GM23338 (cell line): ENCODE data around the gene TBC1D2B. TPM values are rescaled to one million over a fixed set of nuclear protein-coding genes. Genes with fewer than 3 reads are reported as not detected.

Source experiments
- ATAC-seq: fragments of 200-7000 bp; cut with Tn5 transposase; 3 replicates; pipeline ENCODE4 v1.9.1; 2020
- DNase-seq: peaks from one replicate; pipeline ENCODE4 v3.0.0-alpha.2; 2015; ENCODE audit warnings: low spot score
- H2AFZ ChIP-seq: fragments of 200-600 bp; sonication (generic); 2 replicates; pipeline ENCODE4 v1.8.0; 2016; ENCODE audit warnings: antibody characterized with exemption, mild to moderate bottlenecking, moderate library complexity
- H3F3A ChIP-seq: fragments of 200-600 bp; sonication (generic); replicated peaks from 2 replicates; pipeline ENCODE4 v1.8.0; 2017; ENCODE audit warnings: antibody characterized with exemption, mixed run types, low read depth
- H3K27ac ChIP-seq: fragments of 200-600 bp; sonication (generic); 2 replicates; pipeline ENCODE4 v1.6.1; 2016; ENCODE audit warnings: low read depth
- H3K27me3 ChIP-seq: fragments of 200-600 bp; sonication (generic); 2 replicates; pipeline ENCODE4 v1.8.0; 2016; ENCODE audit warnings: mild to moderate bottlenecking, mixed run types, moderate library complexity; ENCODE audit not compliant: insufficient read depth
- H3K36me3 ChIP-seq: fragments of 200-600 bp; sonication (generic); 2 replicates; pipeline ENCODE4 v1.8.0; 2016; ENCODE audit warnings: mild to moderate bottlenecking; ENCODE audit not compliant: insufficient read depth
- H3K4me1 ChIP-seq: fragments of 200-600 bp; sonication (generic); 2 replicates; pipeline ENCODE4 v1.8.0; 2016; ENCODE audit warnings: mild to moderate bottlenecking, moderate library complexity; ENCODE audit not compliant: insufficient read depth
- H3K4me2 ChIP-seq: fragments of 200-600 bp; sonication (generic); 2 replicates; pipeline ENCODE4 v1.7.1; 2017; ENCODE audit warnings: mixed run types
- H3K4me3 ChIP-seq: fragments of 200-600 bp; sonication (generic); 2 replicates; pipeline ENCODE4 v1.6.1; 2016; ENCODE audit warnings: mixed run types
- H3K79me2 ChIP-seq: fragments of 200-600 bp; sonication (generic); replicated peaks from 2 replicates; pipeline ENCODE4 v1.8.0; 2017; ENCODE audit warnings: mild to moderate bottlenecking; ENCODE audit not compliant: insufficient read depth
- H3K9me2 ChIP-seq: fragments of 200-600 bp; sonication (generic); 2 replicates; pipeline ENCODE4 v1.8.0; 2017; ENCODE audit not compliant: insufficient read depth
- H4K20me1 ChIP-seq: fragments of 200-600 bp; sonication (generic); replicated peaks from 2 replicates; pipeline ENCODE4 v1.8.0; 2017; ENCODE audit warnings: mild to moderate bottlenecking; ENCODE audit not compliant: insufficient read depth
- H3K27ac Mint-ChIP-seq: 2 replicates; pipeline ENCODE4 v1.8.0; 2020; ENCODE audit warnings: inconsistent platforms, mild to moderate bottlenecking, moderate library complexity, mixed read lengths
- H3K27me3 Mint-ChIP-seq: 3 replicates; pipeline ENCODE4 v1.8.0; 2022; ENCODE audit warnings: low read depth, mild to moderate bottlenecking, moderate library complexity, mixed read lengths, inconsistent platforms; ENCODE audit not compliant: insufficient read depth, poor library complexity
- H3K36me3 Mint-ChIP-seq: 3 replicates; pipeline ENCODE4 v1.8.0; 2021; ENCODE audit warnings: low read depth, mild to moderate bottlenecking, inconsistent platforms, moderate library complexity, mixed read lengths
- H3K4me1 Mint-ChIP-seq: 3 replicates; pipeline ENCODE4 v1.8.0; 2020; ENCODE audit warnings: mild to moderate bottlenecking, inconsistent platforms, mixed read lengths
- H3K4me3 Mint-ChIP-seq: 3 replicates; pipeline ENCODE4 v1.8.0; 2021; ENCODE audit warnings: moderate library complexity, mild to moderate bottlenecking, inconsistent platforms, mixed read lengths
- H3K9me3 Mint-ChIP-seq: 3 replicates; pipeline ENCODE4 v1.8.0; 2020; ENCODE audit warnings: moderate library complexity, mild to moderate bottlenecking, inconsistent platforms, mixed read lengths
- CREB1 ChIP-seq: fragments of 250-450 bp; sonication (Bioruptor Pico); IDR thresholded peaks from 2 replicates; pipeline ENCODE4 v1.5.0; 2020; ENCODE audit warnings: low read depth, mild to moderate bottlenecking, moderate library complexity
- EZH2 ChIP-seq: fragments of 200-600 bp; sonication (generic); IDR thresholded peaks from one replicate; pipeline ENCODE4 v1.8.0; 2017; ENCODE audit warnings: antibody characterized with exemption, mild to moderate bottlenecking, low read depth; ENCODE audit not compliant: unreplicated experiment
- EZH2phosphoT487 ChIP-seq: fragments of 200-600 bp; sonication (generic); IDR thresholded peaks from one replicate; pipeline ENCODE4 v1.8.1; 2018; ENCODE audit warnings: antibody characterized with exemption; ENCODE audit not compliant: unreplicated experiment
- JUNB ChIP-seq: IDR thresholded peaks from one replicate; pipeline ENCODE4 v1.6.1; 2016; ENCODE audit warnings: antibody characterized with exemption; ENCODE audit not compliant: unreplicated experiment
- NANOG ChIP-seq: IDR thresholded peaks from 2 replicates; pipeline ENCODE4 v1.6.1; 2016; ENCODE audit warnings: antibody characterized with exemption, borderline replicate concordance
- POLR2AphosphoS5 ChIP-seq: IDR thresholded peaks from 2 replicates; pipeline ENCODE4 v1.6.1; 2016; ENCODE audit warnings: antibody characterized with exemption, low read depth
- STAT1 ChIP-seq: IDR thresholded peaks from one replicate; pipeline ENCODE4 v1.6.1; 2016; ENCODE audit warnings: antibody characterized with exemption; ENCODE audit not compliant: unreplicated experiment
- ZNF114 ChIP-seq: fragments of 250-450 bp; sonication (Bioruptor Pico); IDR thresholded peaks from 2 replicates; pipeline ENCODE4 v1.5.0; 2020; ENCODE audit warnings: mild to moderate bottlenecking, moderate library complexity
- ZNF331 ChIP-seq: fragments of 250-450 bp; sonication (Bioruptor Pico); IDR thresholded peaks from 2 replicates; pipeline ENCODE4 v1.5.0; 2020; ENCODE audit warnings: low read depth, mild to moderate bottlenecking, moderate library complexity
- polyA plus RNA-seq: library from polyadenylated mRNA; unstranded; fragments of >200 nt; fragmentation: Nextera tagmentation; extraction: Ambion mirVana; gene quantifications from 2 replicates; pipeline ENCODE4 v1.2.1, GENCODE V29; 2016
- total RNA-seq: library from RNA; depleted of rRNA; stranded (reverse); fragments of >200 nt; shearing (Covaris generic); gene quantifications from 2 replicates; pipeline ENCODE4 v1.2.3, GENCODE V29; 2014
- TF ChIP-seq, protein P1 (sequence below): IDR thresholded peaks from one replicate; pipeline ENCODE4 v1.6.1; 2018; ENCODE audit warnings: antibody characterized with exemption; ENCODE audit not compliant: unreplicated experiment
- TF ChIP-seq, protein P2 (sequence below): fragments of 250-450 bp; sonication (Bioruptor Pico); IDR thresholded peaks from 2 replicates; pipeline ENCODE4 v1.5.0; 2020; ENCODE audit warnings: mild to moderate bottlenecking, moderate library complexity
- TF ChIP-seq, protein P3 (sequence below), 2 experiments: fragments of 200-600 bp in 1 of 2; sonication (generic) in 1 of 2; conservative IDR thresholded peaks; 2 replicates each; pipeline versions ENCODE4 v1.5.1 to v1.6.1; 2016 to 2017; ENCODE audit warnings: antibody characterized with exemption in 2 of 2, low read depth in 2 of 2, mild to moderate bottlenecking in 2 of 2, moderate library complexity in 1 of 2
- TF ChIP-seq, protein P4 (sequence below): IDR thresholded peaks from 2 replicates; pipeline ENCODE4 v1.6.1; 2016; ENCODE audit warnings: antibody characterized with exemption

Gene TBC1D2B
- total and polyA plus RNA-seq, 2 experiments from 2014 or later: 3.6 to 17.8 TPM

DNA sequence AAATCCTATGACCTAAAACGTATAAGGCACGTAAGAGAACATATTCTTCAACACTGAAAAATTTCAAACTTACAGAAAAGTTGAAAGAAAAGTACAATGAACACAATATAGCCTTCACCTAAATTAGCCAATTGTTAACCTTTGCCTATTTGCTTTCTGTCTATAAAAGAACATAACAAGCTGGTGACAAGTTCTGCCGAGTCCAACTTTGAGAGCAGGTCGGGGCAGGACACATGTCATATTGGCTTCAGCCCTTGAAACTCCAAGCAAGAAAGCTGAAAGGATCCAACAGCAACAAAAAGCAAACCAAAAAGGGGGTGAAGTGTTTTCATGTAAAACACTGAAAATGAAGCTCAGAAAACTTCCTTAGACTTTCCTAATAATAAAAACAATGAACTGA is 59.1 kb downstream of the TBC1D2B start:
- no peak overlapping the region for H3K4me3 Mint-ChIP-seq

More for the DNA sequence above, 59.1 kb downstream of the TBC1D2B start:
- Histone ChIP-seq H3K9me2 (no peaks in the 10 kb centered on the region), H3K36me3 (0 out of 2 replicates have a peak, but pooled peaks cover 3% of the 10 kb centered on the region), H2AFZ (no peak overlapping the region), H3K4me2 (no peak overlapping the region), H3K4me3 (no peak overlapping the region), H3K27me3 (no peaks in the 10 kb centered on the region), H3K27ac (no peak overlapping the region), H3K4me1 (no peaks in the 10 kb centered on the region), H3F3A (no peaks in the 10 kb centered on the region), H3K79me2 (no peaks in the 10 kb centered on the region), H4K20me1 (no peaks in the 10 kb centered on the region)
- ATAC-seq (no peak), DNase-seq (no peak)
- Mint-ChIP-seq H3K9me3 (no peaks in the 10 kb centered on the region), H3K27ac (no peak overlapping the region), H3K27me3 (peaks cover 5% of the 10 kb centered on the region), H3K4me1 (no peaks in the 10 kb centered on the region), H3K36me3 (peaks cover 10% of the 10 kb centered on the region; the same call in 1 of the 3 replicates)
- TF ChIP-seq NANOG (no peak), CREB1 (CRISPR knock-in tag) (no peak), POLR2AphosphoS5 (no peak), EZH2phosphoT487 (no peak), EZH2 (no peak), ZNF114 (no peak), JUNB (no peak), ZNF331 (CRISPR knock-in tag) (no peak), STAT1 (no peak)
- TF ChIP-seq, protein P1, sequence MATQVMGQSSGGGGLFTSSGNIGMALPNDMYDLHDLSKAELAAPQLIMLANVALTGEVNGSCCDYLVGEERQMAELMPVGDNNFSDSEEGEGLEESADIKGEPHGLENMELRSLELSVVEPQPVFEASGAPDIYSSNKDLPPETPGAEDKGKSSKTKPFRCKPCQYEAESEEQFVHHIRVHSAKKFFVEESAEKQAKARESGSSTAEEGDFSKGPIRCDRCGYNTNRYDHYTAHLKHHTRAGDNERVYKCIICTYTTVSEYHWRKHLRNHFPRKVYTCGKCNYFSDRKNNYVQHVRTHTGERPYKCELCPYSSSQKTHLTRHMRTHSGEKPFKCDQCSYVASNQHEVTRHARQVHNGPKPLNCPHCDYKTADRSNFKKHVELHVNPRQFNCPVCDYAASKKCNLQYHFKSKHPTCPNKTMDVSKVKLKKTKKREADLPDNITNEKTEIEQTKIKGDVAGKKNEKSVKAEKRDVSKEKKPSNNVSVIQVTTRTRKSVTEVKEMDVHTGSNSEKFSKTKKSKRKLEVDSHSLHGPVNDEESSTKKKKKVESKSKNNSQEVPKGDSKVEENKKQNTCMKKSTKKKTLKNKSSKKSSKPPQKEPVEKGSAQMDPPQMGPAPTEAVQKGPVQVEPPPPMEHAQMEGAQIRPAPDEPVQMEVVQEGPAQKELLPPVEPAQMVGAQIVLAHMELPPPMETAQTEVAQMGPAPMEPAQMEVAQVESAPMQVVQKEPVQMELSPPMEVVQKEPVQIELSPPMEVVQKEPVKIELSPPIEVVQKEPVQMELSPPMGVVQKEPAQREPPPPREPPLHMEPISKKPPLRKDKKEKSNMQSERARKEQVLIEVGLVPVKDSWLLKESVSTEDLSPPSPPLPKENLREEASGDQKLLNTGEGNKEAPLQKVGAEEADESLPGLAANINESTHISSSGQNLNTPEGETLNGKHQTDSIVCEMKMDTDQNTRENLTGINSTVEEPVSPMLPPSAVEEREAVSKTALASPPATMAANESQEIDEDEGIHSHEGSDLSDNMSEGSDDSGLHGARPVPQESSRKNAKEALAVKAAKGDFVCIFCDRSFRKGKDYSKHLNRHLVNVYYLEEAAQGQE: no peak
- TF ChIP-seq, protein P2, sequence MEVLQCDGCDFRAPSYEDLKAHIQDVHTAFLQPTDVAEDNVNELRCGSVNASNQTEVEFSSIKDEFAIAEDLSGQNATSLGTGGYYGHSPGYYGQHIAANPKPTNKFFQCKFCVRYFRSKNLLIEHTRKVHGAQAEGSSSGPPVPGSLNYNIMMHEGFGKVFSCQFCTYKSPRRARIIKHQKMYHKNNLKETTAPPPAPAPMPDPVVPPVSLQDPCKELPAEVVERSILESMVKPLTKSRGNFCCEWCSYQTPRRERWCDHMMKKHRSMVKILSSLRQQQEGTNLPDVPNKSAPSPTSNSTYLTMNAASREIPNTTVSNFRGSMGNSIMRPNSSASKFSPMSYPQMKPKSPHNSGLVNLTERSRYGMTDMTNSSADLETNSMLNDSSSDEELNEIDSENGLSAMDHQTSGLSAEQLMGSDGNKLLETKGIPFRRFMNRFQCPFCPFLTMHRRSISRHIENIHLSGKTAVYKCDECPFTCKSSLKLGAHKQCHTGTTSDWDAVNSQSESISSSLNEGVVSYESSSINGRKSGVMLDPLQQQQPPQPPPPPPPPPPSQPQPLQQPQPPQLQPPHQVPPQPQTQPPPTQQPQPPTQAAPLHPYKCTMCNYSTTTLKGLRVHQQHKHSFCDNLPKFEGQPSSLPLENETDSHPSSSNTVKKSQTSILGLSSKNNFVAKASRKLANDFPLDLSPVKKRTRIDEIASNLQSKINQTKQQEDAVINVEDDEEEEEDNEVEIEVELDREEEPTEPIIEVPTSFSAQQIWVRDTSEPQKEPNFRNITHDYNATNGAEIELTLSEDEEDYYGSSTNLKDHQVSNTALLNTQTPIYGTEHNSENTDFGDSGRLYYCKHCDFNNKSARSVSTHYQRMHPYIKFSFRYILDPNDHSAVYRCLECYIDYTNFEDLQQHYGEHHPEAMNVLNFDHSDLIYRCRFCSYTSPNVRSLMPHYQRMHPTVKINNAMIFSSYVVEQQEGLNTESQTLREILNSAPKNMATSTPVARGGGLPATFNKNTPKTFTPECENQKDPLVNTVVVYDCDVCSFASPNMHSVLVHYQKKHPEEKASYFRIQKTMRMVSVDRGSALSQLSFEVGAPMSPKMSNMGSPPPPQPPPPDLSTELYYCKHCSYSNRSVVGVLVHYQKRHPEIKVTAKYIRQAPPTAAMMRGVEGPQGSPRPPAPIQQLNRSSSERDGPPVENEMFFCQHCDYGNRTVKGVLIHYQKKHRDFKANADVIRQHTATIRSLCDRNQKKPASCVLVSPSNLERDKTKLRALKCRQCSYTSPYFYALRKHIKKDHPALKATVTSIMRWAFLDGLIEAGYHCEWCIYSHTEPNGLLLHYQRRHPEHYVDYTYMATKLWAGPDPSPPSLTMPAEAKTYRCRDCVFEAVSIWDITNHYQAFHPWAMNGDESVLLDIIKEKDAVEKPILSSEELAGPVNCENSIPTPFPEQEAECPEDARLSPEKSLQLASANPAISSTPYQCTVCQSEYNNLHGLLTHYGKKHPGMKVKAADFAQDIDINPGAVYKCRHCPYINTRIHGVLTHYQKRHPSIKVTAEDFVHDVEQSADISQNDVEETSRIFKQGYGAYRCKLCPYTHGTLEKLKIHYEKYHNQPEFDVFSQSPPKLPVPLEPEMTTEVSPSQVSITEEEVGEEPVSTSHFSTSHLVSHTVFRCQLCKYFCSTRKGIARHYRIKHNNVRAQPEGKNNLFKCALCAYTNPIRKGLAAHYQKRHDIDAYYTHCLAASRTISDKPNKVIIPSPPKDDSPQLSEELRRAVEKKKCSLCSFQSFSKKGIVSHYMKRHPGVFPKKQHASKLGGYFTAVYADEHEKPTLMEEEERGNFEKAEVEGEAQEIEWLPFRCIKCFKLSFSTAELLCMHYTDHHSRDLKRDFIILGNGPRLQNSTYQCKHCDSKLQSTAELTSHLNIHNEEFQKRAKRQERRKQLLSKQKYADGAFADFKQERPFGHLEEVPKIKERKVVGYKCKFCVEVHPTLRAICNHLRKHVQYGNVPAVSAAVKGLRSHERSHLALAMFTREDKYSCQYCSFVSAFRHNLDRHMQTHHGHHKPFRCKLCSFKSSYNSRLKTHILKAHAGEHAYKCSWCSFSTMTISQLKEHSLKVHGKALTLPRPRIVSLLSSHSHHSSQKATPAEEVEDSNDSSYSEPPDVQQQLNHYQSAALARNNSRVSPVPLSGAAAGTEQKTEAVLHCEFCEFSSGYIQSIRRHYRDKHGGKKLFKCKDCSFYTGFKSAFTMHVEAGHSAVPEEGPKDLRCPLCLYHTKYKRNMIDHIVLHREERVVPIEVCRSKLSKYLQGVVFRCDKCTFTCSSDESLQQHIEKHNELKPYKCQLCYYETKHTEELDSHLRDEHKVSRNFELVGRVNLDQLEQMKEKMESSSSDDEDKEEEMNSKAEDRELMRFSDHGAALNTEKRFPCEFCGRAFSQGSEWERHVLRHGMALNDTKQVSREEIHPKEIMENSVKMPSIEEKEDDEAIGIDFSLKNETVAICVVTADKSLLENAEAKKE (CRISPR knock-in tag): no peak
- TF ChIP-seq, protein P3, sequence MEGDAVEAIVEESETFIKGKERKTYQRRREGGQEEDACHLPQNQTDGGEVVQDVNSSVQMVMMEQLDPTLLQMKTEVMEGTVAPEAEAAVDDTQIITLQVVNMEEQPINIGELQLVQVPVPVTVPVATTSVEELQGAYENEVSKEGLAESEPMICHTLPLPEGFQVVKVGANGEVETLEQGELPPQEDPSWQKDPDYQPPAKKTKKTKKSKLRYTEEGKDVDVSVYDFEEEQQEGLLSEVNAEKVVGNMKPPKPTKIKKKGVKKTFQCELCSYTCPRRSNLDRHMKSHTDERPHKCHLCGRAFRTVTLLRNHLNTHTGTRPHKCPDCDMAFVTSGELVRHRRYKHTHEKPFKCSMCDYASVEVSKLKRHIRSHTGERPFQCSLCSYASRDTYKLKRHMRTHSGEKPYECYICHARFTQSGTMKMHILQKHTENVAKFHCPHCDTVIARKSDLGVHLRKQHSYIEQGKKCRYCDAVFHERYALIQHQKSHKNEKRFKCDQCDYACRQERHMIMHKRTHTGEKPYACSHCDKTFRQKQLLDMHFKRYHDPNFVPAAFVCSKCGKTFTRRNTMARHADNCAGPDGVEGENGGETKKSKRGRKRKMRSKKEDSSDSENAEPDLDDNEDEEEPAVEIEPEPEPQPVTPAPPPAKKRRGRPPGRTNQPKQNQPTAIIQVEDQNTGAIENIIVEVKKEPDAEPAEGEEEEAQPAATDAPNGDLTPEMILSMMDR (conservative IDR thresholded peaks at IDR 0.05; ENCODE audit: low read depth in 2 of 2): no peak
- TF ChIP-seq, protein P4, sequence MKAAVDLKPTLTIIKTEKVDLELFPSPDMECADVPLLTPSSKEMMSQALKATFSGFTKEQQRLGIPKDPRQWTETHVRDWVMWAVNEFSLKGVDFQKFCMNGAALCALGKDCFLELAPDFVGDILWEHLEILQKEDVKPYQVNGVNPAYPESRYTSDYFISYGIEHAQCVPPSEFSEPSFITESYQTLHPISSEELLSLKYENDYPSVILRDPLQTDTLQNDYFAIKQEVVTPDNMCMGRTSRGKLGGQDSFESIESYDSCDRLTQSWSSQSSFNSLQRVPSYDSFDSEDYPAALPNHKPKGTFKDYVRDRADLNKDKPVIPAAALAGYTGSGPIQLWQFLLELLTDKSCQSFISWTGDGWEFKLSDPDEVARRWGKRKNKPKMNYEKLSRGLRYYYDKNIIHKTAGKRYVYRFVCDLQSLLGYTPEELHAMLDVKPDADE: no peak
